ENCODE data around the gene KCNA3.

GRCh38 chr1:110648417-110648816 is 26.3 kb downstream of the KCNA3 start:
- TF ChIP-seq E2F4 (CRISPR knock-in tag; IDR thresholded peaks at IDR 0.05; ENCODE audit: borderline replicate concordance, low read depth) (no peak), FOXJ3 (CRISPR knock-in tag; IDR thresholded peaks at IDR 0.05; ENCODE audit: borderline replicate concordance) (no peak), ETV6 (CRISPR knock-in tag; IDR thresholded peaks at IDR 0.05) (no peak), STAT6 (CRISPR knock-in tag; conservative IDR thresholded peaks at IDR 0.05; ENCODE audit: low read depth) (no peak), GABPB1 (CRISPR knock-in tag; IDR thresholded peaks at IDR 0.05) (no peak), CREM (CRISPR knock-in tag; IDR thresholded peaks at IDR 0.05) (no peak), USF2 (CRISPR knock-in tag; IDR thresholded peaks at IDR 0.05) (no peak), NFYB (CRISPR knock-in tag; conservative IDR thresholded peaks at IDR 0.05; ENCODE audit: low read depth) (no peak), CTCF (IDR thresholded peaks at IDR 0.05) (no peak), TCF7 (CRISPR knock-in tag; IDR thresholded peaks at IDR 0.05; ENCODE audit: low read depth) (no peak), TEAD4 (CRISPR knock-in tag; IDR thresholded peaks at IDR 0.05) (no peak), IRF2 (CRISPR knock-in tag; IDR thresholded peaks at IDR 0.05; ENCODE audit: borderline replicate concordance, low read depth) (no peak), CREB1 (CRISPR knock-in tag; IDR thresholded peaks at IDR 0.05) (no peak)
